Kidney capillary endothelial cell (primary cell): ENCODE results near the gene FAM53C.
A peak's percentile ranks its signal among the peaks of the same experiment; 100 is the strongest.
"Not testable (repeated sequence)": the region's sequence is repeated elsewhere in the genome, so short reads cannot be mapped to it uniquely, and the experiment has no call there.

Experiments
- DNase-seq: peaks from one replicate; pipeline ENCODE4 v3.0.0-alpha.2; 2018; ENCODE audit warnings: low spot score

The FAM53C gene

GRCh38 chr5:138351056-138351455 lies 13.0 kb downstream of the FAM53C start:
- DNase-seq, result no peak

DNA sequence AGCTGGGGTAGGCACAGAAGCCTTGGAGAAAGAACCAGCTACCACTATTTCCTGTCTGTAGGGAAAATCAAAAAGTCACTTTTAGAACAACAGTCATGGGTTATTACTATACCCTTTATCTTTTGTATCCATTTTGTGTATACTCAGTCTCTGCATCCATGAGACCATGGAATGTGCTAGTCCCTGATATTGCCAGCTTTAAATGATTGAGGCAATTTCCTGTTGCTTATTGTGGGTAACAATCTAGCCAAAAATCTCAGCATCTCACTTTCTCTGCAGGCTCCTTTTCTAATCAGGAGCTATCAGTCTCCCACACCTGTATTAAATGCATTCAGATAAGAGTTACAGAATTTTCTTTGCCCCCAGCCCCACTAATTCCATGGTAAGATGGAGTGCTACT lies 13.5 kb downstream of the FAM53C start:
- DNase-seq, result no peak

DNA sequence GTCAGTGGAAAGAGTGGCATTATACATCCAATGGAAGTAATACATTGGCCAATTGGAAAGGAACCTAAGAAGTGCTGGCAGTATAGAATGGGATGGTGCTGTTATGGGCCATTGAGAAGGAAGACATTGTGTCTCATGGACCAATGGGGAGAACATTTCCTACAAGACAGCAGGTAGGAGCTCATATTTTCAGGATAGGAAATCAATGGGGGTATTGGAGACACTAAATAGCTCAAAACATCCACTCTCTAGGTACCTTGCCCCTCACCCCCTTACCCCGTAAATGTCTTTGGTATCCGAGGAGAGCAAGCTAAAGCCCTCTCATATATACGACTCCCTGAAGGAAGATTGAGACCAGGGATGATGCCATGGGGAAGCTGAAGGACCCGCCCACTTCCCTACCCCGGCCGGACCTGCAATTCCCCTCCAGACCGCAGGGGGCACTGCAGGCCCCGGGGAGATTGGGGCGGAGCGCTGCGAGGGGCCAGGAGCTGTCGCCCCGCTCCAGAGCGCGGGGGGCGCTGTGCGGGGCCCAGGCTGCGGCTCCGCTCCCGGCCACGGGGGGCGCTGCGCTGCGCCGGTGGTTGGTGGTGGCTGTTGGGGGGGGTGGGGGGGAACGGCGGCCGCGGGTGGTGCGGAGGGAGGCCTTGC lies 14.1 kb downstream of the FAM53C start, which contains the start of gene KDM3B:
TSS of gene KDM3B (plus strand) at position 615 of the 651 bp plus-strand sequence. CDS start 111 bp downstream, outside the sequence.
- DNase-seq, result peak; percentile 85

DNA sequence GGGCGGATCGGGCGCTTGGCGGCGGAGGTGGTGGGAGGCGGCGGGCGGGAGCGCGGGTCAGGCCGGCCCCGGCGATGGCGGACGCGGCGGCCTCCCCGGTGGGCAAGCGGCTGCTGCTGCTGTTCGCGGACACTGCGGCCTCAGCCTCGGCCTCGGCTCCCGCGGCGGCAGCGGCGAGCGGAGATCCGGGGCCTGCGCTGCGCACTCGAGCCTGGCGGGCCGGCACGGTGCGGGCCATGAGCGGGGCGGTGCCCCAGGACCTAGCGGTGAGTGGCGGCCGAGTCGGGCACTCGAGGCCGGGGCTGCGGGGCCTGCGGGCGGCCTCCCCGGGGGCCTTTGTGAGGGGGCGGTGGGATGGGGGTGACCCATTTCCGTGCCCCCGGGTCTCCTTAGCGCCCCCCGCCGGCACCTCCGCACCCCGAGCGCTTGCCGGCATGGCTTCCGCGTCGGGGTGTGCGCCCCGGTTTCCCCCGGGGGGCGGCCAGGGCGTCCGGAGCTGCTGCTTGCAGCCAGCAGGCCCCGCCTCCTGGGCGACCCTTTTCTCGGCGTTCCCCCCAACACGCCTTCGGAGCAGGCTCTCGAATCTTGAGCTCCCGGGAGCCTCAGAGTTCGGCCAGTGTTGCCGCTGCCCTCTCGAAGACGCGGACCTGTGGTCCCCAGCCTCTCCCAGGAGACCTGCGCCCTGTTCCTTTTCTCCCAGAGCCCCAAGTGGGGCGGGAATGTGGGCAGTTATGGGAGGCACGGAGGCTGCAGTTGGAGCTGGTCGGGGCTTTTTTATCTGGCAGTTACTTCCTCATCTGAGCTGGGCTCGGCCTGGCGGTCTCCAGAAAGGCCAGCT lies 14.9 kb downstream of the FAM53C start:
- peak; percentile 50 for DNase-seq

DNA sequence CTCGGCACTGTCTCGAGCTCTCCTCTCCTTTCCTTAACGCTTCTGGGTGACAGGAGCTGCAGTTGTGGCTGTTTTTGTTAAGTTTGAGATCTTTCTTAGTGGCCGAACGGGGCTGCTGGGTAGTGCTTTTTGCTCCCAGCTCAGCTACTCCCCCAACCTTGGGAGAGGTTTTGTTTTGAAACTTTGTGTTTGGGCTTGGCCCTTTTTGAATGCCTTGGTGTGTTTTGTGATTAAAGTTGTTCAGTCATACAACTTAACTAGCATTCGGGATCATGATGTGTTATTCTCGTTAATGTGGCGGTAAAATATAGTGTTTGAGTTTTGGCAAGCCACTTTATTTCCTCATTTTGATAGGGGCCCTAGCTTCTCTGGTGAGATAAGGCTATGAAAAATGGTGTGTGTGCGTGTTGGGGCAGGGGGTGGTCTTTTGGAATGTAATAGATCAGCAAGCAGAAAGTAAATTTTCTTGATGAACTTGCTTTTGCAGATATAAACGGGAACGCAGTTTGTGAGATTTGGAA lies 15.6 kb downstream of the FAM53C start:
- DNase-seq, result no peak

GRCh38 chr5:138354387-138354786 lies 16.3 kb downstream of the FAM53C start:
- no peak for DNase-seq

GRCh38 chr5:138354926-138355378 lies 16.9 kb downstream of the FAM53C start:
- DNase-seq, result peak; percentile 55

GRCh38 chr5:138359621-138360020 lies 21.6 kb downstream of the FAM53C start:
- no peak for DNase-seq

DNA sequence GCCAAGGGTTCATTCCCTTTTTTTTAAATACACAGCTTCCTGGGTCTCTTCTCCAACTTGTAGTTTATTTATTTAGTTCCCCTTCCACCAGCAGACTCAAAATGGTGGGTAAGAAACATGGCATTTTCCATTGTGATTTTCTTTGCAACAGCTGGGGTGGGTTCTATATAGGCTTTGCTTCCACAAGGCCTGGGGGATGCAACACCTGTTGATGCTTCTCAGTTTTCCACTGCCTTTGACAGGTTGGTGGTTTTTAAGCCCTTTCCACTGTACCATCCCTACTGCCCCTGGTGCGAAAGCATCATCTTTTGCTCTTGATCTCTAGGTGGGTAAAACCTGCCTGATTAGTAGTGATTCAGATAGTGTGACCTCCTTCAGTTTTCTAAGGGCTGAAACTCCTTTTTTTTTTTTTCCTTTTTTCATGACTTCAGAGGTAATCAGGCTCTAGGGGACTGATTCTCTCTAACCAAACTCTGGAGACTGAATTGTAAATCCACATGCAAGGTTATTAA lies 22.9 kb downstream of the FAM53C start:
- no peak for DNase-seq

DNA sequence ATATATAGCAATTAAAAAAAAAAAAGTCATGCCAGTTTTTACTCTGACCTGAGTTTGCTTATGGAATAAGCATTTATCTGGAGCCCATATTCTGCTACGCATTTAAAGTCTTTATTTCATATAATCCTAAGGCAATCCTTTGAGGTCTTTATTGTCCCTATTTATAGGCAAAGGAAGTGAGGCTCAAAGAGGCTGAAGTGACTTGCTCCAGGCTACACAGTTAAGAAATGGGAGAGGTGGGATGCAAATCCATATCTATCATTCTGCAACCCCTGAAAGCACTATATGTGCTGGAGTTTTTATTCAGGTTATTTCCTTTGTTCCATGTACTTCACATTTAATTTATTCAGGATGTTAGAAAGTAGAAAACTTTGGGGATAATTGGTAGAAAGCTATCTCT lies 26.5 kb downstream of the FAM53C start:
- no peak for DNase-seq

GRCh38 chr5:138366632-138367382 lies 28.7 kb downstream of the FAM53C start:
- DNase-seq, result no peak

GRCh38 chr5:138369261-138369660 lies 31.2 kb downstream of the FAM53C start:
- DNase-seq, result peak; percentile 36

- DNase-seq, result peak; percentile 27
These were observed 31.6 kb downstream of the FAM53C start for GRCh38 chr5:138369706-138370105.

DNA sequence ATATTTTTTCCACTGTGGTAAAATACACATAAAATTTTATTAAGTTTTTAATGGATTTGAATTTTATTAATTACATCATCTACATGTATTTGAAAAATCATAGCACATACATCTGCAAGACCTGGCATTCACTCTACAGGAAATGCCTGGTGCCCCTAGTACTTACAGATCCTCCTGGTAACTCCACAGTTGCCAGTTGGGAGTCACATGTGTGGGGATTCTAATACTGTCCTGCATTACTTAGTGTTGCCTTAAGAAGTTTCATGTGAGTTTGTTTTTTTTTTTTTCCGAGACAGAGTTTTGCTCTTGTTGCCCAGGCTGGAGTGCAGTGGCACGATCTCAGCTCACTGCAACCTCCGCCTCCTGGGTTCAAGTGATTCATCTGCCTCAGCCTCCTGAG lies 32.5 kb downstream of the FAM53C start:
- peak; percentile 11 for DNase-seq

GRCh38 chr5:138371454-138371853 lies 33.4 kb downstream of the FAM53C start:
- DNase-seq, result no peak

GRCh38 chr5:138372225-138372624 lies 34.2 kb downstream of the FAM53C start:
- DNase-seq, result no peak

- no peak for DNase-seq
These were observed 34.6 kb downstream of the FAM53C start for GRCh38 chr5:138372653-138373052.

DNA sequence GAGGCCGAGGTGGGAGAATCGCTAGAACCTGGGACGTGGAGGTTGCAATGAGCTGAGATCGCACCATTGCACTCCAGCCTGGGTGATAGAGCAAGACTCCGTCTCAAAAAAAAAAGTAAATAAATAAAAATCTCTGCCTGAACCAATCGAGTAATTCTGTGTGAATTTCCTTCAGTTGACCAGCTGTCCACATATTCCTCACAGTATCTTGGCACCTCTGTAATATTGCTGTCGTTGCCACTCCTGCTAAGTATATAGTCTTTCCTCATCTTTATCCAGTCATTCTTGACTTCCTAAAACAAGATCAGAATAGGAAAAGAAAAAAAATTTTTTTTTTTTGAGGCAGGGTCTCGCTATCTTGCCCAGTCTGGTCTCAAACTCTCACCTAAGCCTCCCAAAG lies 44.3 kb downstream of the FAM53C start:
- no peak for DNase-seq

GRCh38 chr5:138385660-138386059 lies 47.6 kb downstream of the FAM53C start:
- DNase-seq, result no peak

GRCh38 chr5:138386290-138386689 lies 48.2 kb downstream of the FAM53C start:
- DNase-seq, result no peak

DNA sequence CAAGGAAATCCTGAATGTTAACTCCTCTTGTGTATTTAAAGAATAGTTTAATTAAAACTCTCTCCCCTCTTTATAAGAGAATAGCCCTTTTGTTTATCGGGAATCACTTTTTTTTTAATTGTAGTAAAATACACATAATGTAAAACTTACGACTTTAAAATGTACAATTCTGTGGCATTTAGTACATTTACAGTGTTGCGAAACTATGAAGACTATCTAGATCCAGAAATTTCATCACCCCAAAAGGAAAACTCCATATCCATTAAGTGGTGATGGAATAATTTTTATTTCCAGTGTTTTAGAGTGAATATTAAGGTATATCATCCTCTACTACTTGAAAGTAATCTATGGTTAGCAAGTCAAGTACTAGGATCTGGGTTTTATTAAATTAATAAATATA lies 51.3 kb downstream of the FAM53C start:
- DNase-seq, result no peak

- not testable (repeated sequence) for DNase-seq
These were observed 51.8 kb downstream of the FAM53C start for GRCh38 chr5:138389911-138390310.
